K562 (cell line): ENCODE data around the gene RDH11. TPM values are rescaled to one million over a fixed set of nuclear protein-coding genes. Genes with fewer than 3 reads are reported as not detected.

Experiments used
- BCLAF1 ChIP-seq, 2 experiments: fragments of 450-650 bp in 1 of 2; IDR thresholded peaks; 2 replicates each; pipeline ENCODE4 v1.6.1; 2011 to 2017; ENCODE audit warnings: low read depth in 2 of 2, antibody characterized with exemption in 1 of 2, borderline replicate concordance in 1 of 2, low read length in 1 of 2, mild to moderate bottlenecking in 1 of 2, mixed read lengths in 1 of 2; ENCODE audit not compliant: control insufficient read depth in 1 of 2
- ELF4 ChIP-seq: fragments of 450-650 bp; formaldehyde crosslinking; IDR thresholded peaks from 2 replicates; pipeline ENCODE4 v1.4.0; 2022; ENCODE audit warnings: missing genetic modification characterization
- FOXA1 ChIP-seq: fragments of 450-650 bp; IDR thresholded peaks from 2 replicates; pipeline ENCODE4 v1.6.1; 2016; ENCODE audit warnings: mild to moderate bottlenecking, borderline replicate concordance
- FOXK2 ChIP-seq, 2 experiments: fragments of 450-650 bp; IDR thresholded peaks in 1 of 2; conservative IDR thresholded peaks in 1 of 2; 2 replicates each; pipeline ENCODE4 v1.6.1; 2016; ENCODE audit warnings: low read depth in 2 of 2, mild to moderate bottlenecking in 1 of 2
- IRF9 ChIP-seq: fragments of 450-650 bp; IDR thresholded peaks from 2 replicates; pipeline ENCODE4 v1.6.1; 2016; ENCODE audit warnings: missing biosample characterization, missing genetic modification characterization
- KDM1A ChIP-seq, 2 experiments: fragments of 450-650 bp; IDR thresholded peaks; 2 replicates each; pipeline ENCODE4 v1.6.1; 2016; ENCODE audit warnings: mild to moderate bottlenecking in 2 of 2
- KDM5B ChIP-seq: fragments of 200-600 bp; sonication (generic); IDR thresholded peaks from 2 replicates; pipeline ENCODE4 v1.6.1; 2012; ENCODE audit warnings: low read depth, mild to moderate bottlenecking, moderate library complexity, low read length, control low read depth, inconsistent platforms; ENCODE audit not compliant: insufficient replicate concordance
- L3MBTL2 ChIP-seq: fragments of 450-650 bp; IDR thresholded peaks from 2 replicates; pipeline ENCODE4 v1.6.1; 2016; ENCODE audit warnings: mild to moderate bottlenecking, moderate library complexity
- MBD2 ChIP-seq: sonication (generic); IDR thresholded peaks from 2 replicates; pipeline ENCODE4 v1.6.1; 2016; ENCODE audit warnings: low read depth, borderline replicate concordance
- RCOR1 ChIP-seq, 2 experiments: IDR thresholded peaks; 2 replicates each; pipeline ENCODE4 v1.6.1; 2012; ENCODE audit warnings: low read depth in 2 of 2, low read length in 2 of 2, borderline replicate concordance in 1 of 2, improper control_type of control experiment in 1 of 2
- SFPQ ChIP-seq: fragments of 200-400 bp; formaldehyde crosslinking; IDR thresholded peaks from 2 replicates; pipeline ENCODE4 v1.6.1; 2017; ENCODE audit warnings: mild to moderate bottlenecking, low read depth, low read length, moderate library complexity
- STAT5B ChIP-seq: fragments of 250-450 bp; sonication (Bioruptor Pico); IDR thresholded peaks from 2 replicates; pipeline ENCODE4 v1.8.0; 2021; ENCODE audit warnings: mild to moderate bottlenecking, inconsistent platforms
- WHSC1 ChIP-seq: IDR thresholded peaks from one replicate; pipeline ENCODE4 v1.6.1; 2012; ENCODE audit warnings: low read length, control low read depth, inconsistent platforms
- ZNF449 ChIP-seq: fragments of 250-450 bp; sonication (Bioruptor Pico); IDR thresholded peaks from 2 replicates; pipeline ENCODE4 v1.8.0; 2022; ENCODE audit warnings: moderate library complexity, mild to moderate bottlenecking, inconsistent platforms
- ZNF507 ChIP-seq: conservative IDR thresholded peaks from 2 replicates; pipeline ENCODE4 v1.6.1; 2017; ENCODE audit warnings: missing genetic modification characterization, missing compliant biosample characterization
- ZNF79 ChIP-seq: fragments of 250-450 bp; sonication (Bioruptor Pico); IDR thresholded peaks from 2 replicates; pipeline ENCODE4 v1.4.0; 2020; ENCODE audit warnings: low read depth, mild to moderate bottlenecking, moderate library complexity
- polyA plus RNA-seq, 8 experiments: library from polyadenylated mRNA; depleted of rRNA in 4 of 8; stranded (reverse) in 5 of 8; unstranded in 3 of 8; fragments of >200 nt; fragmentation: Nextera tagmentation in 2 of 8; fragmentation: Illumina TruSeq in 1 of 8; extraction: Ambion mirVana in 2 of 8; extraction: Trizol in 1 of 8; gene quantifications; 2 replicates each; pipeline versions ENCODE4 v1.2.1 to v1.2.3, GENCODE V29; 2011 to 2014; ENCODE audit warnings: inconsistent platforms in 1 of 8, missing spikeins in 1 of 8
- total RNA-seq, 7 experiments: library from RNA; depleted of rRNA in 6 of 7; stranded (reverse); fragments of >200 nt in 6 of 7; fragmentation: Illumina TruSeq in 2 of 7; extraction: Trizol in 2 of 7; gene quantifications; 2 replicates each; pipeline versions ENCODE4 v1.2.1 to v1.2.3, GENCODE V29; 2011 to 2021; ENCODE audit warnings: low replicate concordance in 1 of 7

The RDH11 gene
- total and polyA plus RNA-seq, 9 of the 15 experiments (the other 6 are each of a cell fraction or from before 2014, with no cell fraction given), result 50.6 to 172 (median 70.5) TPM

GRCh38 chr14:67674139-67674479, 21.5 kb downstream of the RDH11 start (continued):
- no peak for TF ChIP-seq KDM1A (IDR thresholded peaks at IDR 0.05)
- TF ChIP-seq ZNF449, result no peak
- no peak for TF ChIP-seq STAT5B (CRISPR knock-in tag)
- no peak for TF ChIP-seq L3MBTL2
- no peak for TF ChIP-seq IRF9 (tag)
- no peak for TF ChIP-seq WHSC1
- no peak for TF ChIP-seq SFPQ
- TF ChIP-seq FOXA1, result no peak
- no peak for TF ChIP-seq ZNF79
- peak; percentile 49 for TF ChIP-seq KDM5B
- TF ChIP-seq BCLAF1 (IDR thresholded peaks at IDR 0.05; ENCODE audit: borderline replicate concordance in 1 of 2, control insufficient read depth in 1 of 2, low read depth in 2 of 2, low read length in 1 of 2), result no peak
- peak; percentile 12; the same call in 1 of the 2 replicates for TF ChIP-seq MBD2
- no peak for TF ChIP-seq ZNF507
- TF ChIP-seq RCOR1 (IDR thresholded peaks at IDR 0.05; ENCODE audit: borderline replicate concordance in 1 of 2, low read depth in 2 of 2, low read length in 2 of 2), result no peak
- no peak for TF ChIP-seq ELF4 (CRISPR knock-in tag)
- no peak for TF ChIP-seq FOXK2 (conservative IDR thresholded peaks at IDR 0.05 in 1 of 2, IDR thresholded peaks at IDR 0.05 in 1 of 2; ENCODE audit: low read depth in 2 of 2)
